T-helper 1 cell treated with Interleukin-12 subunit alpha and Interleukin-12 subunit beta and Interleukin-4 antibody, amounts not matched to agents 30 ng/mL and 1 ng/mL, for 36 hours (primary cell): ENCODE results near the gene TRPC4AP. TPM values are rescaled to one million over a fixed set of nuclear protein-coding genes. Genes with fewer than 3 reads are reported as not detected.
"Not testable (repeated sequence)": the region's sequence is repeated elsewhere in the genome, so short reads cannot be mapped to it uniquely, and the experiment has no call there.

Source experiments
- intact Hi-C: fragments of 100-400 bp; cut with micrococcal nuclease; formaldehyde crosslinking; loops from one replicate; pipeline ENCODE4 v1.15.1; 2024
- total RNA-seq: library from RNA; stranded (reverse); gene quantifications from 2 replicates; pipeline ENCODE4 v1.2.3, GENCODE V29; 2022

The TRPC4AP gene, protein sequence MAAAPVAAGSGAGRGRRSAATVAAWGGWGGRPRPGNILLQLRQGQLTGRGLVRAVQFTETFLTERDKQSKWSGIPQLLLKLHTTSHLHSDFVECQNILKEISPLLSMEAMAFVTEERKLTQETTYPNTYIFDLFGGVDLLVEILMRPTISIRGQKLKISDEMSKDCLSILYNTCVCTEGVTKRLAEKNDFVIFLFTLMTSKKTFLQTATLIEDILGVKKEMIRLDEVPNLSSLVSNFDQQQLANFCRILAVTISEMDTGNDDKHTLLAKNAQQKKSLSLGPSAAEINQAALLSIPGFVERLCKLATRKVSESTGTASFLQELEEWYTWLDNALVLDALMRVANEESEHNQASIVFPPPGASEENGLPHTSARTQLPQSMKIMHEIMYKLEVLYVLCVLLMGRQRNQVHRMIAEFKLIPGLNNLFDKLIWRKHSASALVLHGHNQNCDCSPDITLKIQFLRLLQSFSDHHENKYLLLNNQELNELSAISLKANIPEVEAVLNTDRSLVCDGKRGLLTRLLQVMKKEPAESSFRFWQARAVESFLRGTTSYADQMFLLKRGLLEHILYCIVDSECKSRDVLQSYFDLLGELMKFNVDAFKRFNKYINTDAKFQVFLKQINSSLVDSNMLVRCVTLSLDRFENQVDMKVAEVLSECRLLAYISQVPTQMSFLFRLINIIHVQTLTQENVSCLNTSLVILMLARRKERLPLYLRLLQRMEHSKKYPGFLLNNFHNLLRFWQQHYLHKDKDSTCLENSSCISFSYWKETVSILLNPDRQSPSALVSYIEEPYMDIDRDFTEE
- 59.2 and 60.7 TPM in 2 replicates for total RNA-seq

DNA sequence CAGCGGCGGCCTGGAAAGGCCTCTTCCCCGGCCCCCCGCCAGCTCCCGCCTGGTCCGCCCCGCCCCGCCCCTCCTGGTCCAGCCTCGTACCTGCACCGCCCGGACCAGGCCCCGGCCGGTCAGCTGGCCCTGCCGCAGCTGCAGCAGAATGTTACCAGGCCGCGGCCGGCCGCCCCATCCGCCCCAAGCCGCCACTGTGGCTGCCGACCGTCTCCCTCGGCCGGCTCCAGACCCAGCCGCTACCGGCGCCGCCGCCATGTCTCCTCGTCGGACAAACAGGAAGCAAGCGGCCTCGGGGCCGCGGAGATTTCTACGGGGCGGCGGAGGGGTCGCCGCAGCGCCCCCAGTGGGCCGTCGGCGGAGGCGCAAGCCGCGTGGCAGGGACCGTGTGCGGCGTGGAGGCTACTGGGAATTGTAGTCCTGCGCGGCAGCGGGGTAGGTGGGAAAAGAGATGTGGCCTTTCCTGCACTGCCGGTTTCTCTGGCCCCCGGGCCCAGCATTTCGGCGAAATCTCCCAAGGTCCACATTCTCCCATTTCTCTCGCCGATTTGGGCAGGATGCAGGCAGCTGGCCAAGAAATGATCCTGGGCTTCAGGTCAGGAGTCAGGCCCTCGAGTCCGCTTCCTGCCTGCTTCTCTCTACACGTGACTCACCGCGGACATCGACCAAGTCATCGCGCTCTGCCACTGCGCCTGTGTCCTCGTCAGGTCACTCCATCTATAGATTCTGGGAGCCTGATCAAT, at the start of gene TRPC4AP:
TSS of gene TRPC4AP (minus strand) at position 284 of the 743 bp plus-strand sequence. CDS start at position 258, 26 bp downstream.
- intact Hi-C loops = loop anchor here (1.0 to 10.0 kb wide), 12 partner anchors 55 to 790 kb away; partner anchors contain the start of genes ACSS2, AHCY, CEP250 and EDEM2

DNA sequence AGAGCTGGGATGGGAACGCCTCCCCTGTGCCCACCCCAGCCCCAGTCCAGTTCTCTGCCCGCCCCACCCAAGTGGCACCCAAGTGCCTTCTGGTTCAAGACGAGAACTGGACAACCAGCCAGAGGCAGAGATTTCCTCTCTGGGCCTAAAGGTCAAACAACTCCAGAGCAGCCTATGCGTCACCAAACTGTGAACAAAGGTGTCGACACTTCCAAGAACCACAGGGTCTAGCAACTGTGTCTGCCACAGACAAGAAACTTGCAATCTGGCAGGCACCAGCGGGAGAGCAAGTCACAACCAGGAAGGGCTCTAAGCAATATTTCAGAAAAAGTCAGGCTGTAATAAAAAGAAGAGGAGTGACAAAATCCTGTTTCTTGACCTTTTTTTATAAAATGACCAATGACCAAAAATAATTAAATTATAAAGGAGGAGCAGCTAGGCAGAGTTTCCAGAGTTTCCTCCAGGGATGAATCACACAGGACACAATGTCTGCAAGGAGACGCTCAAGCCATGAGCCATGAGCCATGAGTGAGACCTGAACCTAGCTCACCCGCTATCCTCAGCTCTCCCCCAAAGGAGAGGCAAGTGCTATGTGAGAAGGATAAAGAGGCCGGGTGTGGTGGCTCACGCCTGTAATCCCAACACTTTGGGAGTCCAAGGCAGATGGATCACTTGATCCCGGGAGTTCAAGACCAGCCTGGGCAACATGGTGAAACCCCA, 43.4 kb upstream of the TRPC4AP start:
- intact Hi-C loops = no loop called here

DNA sequence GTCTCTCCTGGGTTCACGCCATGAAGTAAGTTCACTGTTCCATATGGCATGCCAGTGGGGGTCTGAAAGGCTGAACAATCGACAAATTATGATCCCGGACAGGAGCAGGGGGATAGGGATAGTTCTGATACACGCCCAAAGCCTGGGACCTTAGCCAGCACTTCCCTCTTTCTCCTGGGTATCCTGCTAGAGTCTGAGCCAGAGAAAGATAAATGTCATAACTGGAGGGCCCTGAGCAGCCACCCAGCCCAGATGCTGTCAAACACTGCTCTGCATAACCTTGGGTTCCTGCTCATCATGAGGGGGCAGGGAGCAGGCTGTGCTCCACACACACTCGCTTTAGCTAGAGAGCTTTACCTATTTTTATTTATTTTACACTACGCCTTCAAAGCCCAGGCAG, 42.3 kb upstream of the TRPC4AP start:
- intact Hi-C loops = no loop called here

DNA sequence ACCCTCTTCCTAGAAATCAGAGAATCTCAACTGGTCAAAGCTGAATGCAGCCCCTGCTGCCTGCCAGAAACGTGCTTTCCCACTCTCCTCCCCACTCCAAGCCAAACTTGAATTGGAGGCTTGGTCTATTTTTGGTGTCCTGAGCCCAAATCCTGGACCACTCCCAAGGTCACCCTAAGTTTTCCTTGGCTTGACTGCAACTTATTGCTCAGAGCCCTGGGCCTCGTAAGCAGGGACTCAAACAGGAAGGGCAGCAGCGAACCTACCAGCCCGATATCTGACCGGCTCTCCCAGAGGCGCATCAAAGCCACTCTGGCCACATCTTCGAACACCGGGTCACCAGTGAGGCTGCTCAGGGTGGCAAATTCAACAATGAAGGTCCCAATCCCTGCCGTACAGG, 41.9 kb upstream of the TRPC4AP start:
- intact Hi-C loops = no loop called here

DNA sequence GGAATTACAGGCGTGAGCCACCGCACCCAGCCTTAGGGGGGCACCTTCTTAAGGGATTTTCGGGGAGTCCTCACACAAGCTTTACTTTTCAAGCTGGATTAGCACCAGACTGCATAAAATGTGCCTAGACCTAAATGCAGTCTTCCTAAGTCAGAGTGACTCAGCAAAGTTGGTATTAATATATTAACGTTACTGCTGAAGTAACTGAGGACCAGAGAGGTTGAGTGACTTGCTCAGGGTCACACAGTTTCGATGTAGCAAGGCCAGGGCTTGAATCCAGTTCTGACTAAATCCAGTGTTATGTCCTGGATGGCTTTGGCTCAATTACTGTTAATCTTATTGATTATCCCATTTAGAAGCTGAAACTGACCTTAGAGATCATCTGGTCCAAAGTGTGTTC, 41.1 kb upstream of the TRPC4AP start:
- intact Hi-C loops = no loop called here

DNA sequence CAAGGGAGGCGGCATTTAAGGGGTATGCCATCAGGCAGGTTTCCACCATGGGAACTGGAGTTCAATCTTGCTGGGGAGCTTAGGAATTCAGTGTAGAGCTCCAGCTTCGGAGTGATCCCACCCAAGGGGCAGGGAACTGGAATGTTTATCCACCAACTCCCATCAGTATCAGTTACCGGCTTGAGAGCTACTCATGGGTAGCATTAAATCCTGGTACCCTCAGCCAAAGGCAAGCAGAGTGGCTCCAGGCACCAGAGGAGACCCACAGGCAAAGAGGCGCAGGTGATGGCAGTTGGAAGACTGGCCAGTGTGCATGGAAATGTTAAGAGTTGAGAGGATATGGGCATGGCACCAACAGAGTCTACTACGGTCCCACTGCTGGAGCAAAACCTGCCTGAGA, 40.4 kb upstream of the TRPC4AP start:
- intact Hi-C loops = no loop called here

DNA sequence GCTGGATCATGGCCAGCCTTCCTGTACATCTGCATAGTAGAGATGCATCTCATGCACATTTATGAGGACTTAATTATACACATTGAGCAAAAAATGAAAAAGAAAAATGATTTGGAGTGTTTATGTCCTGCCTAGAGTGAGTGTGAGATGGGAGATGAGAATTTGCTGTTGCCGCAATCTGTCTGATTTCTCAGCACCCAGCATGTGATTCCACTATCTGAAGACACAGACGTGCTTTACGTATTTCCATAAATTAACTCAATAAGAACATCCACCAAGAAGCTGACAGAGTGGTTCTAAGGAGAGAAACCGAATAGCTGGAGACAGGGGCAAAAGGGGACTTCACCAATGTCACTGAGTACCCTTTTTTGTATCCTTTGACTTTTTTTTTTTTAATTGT, 39.3 kb upstream of the TRPC4AP start:
- intact Hi-C loops = no loop called here

DNA sequence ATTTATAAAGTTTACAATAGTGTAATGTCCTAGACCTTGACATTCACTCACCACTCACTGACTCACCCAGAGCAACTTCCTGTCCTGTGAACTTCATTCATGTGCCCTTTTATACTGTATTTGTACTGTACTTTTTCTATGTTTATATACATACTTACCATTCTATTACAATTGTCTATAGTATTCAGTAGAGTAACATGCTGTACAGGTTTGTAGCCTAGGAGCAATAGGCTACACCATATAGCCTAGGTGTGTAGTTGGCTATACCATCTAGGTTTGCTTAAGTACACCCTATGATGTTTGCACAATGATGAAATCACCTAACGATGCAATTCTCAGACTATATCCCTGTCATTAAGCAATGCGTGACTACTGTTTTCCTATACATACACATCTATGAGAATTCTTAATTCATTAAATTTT, 37.1 kb upstream of the TRPC4AP start:
- intact Hi-C loops = no loop called here

DNA sequence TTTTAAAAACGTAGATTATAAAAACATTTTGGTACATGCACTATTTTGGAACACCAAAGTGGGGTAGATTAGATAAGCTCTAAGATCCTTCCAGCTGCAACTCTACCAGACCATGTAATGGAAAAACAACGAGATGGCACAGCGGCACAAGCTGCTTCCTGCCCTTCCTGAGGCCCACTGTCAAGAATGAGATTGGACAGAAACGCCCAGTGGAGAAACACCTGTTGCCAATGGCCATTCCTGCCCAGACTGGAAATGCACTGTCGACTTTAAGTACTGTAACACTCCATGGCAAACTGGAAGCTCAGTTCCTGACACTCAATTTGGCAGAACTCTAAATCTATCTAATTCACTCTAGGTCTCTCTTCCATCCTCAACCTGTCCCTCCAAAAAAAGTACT, 33.1 kb upstream of the TRPC4AP start:
- intact Hi-C loops = no loop called here

DNA sequence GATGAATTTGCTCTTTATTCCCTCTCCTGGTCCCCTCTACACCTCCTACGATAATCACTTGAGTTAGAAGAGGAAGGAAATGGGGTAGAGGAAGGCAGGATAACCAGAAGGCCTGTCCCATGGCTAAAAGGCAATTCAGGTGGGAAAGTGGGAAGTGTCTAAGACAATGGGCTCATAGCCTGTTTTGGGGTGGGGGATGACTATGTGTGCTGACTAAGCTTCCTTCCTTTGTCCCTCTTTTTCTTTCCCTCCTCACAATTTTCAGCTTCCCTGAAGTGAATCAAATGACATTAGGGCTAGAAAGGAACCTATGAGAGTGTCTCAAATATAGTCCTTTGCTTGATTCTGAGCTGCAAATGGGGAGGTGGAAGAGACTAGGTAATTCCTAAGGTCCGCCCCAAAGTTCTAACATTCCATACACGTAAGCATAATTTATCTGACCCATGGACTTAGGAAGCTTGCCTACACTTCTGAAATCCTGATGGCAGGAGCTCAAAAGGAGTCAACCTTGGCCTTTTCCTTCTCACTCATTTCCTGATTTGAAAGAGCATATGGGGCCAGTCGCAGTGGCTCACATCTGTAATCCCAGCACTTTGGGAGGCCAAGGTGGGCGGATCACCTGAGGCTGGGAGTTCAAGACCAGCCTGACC, 30.3 kb upstream of the TRPC4AP start:
- intact Hi-C loops = no loop called here

DNA sequence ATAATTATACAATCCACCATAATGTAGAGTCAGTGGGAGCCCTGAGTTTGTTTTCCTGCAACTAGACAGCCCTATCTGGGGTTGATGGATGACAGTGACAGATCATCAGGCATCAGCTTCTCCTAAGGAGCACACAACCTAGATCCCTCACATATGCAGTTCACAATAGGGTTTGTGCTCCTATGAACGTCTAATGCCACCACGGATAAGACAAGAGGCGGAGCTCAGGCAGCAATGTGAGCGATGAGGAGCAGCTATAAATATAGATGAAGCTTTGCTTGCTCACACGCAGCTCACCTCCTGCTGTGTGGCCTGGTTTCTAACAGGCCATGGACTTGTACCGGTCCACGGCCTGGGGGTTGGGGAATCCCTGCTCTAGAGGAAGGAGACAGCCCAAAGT, 28.6 kb upstream of the TRPC4AP start:
- intact Hi-C loops = no loop called here

DNA sequence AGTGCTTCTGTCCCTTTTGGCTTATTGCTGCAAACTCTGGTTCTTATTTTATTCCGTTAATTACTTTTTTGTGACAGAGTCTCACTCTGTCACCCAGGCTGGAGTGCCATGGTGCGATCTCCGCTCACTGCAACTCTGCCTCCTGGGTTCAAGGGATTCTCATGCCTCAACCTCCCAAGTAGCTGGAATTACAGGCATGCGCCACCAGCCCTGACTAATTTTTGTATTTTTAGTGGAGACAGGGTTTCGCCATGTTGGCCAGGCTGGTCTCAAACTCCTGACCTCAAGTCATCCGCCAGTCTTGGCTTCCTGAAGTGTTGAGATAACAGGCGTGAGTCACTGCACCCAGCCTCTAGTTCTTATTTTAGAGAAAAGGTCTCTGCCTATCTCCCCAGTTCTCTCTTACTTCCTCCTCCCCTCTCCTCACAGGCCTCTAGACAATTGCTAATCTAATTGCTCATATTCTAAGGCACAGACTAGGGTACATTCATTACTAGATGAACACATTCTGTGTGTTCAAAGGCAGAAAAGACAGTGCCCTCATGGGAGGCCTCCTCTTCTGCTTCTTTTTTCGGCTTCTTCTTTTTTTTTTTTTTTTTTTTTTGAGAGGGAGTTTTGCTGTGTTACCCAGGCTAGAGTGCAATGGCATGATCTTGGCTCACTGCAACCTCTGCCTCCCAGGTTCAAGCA, 27.6 kb upstream of the TRPC4AP start:
- intact Hi-C loops = no loop called here

DNA sequence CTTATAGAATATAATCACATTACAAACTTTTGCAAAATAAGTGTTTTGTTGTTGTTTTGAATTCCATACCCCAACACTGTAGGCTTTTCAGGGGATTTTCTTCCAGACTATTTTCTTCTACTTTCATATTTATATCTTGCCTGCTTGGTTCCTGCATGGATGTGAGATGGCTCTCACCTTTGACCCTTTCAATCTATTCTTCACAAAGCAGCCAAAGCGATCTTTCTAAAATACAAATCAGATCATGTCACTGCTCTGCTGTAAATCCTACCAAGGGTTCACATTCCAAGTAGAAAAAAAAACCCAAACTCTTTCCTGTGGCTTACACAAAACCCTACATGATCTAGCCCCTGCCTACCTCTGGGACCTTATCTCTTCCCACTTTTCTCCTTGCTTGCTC, 25.0 kb upstream of the TRPC4AP start:
- intact Hi-C loops = no loop called here

DNA sequence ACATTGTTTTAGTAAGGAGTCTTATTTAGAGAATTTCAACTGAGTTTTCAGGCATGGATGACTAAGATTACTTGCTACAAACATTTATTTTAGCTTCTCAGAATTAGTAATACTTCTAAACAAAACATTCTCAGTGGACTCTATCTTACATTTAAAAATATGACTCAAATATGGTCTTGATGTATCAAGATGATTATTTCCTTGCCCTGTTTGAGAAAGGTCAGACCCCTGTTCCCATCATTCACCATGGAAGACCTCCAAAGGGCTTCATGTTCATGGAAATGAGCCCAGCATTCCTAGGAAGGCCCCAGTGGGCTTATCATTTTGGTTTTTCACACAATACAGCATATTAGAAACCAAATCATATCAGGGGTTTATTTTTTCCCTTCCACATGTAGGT, 24.6 kb upstream of the TRPC4AP start:
- intact Hi-C loops = no loop called here

DNA sequence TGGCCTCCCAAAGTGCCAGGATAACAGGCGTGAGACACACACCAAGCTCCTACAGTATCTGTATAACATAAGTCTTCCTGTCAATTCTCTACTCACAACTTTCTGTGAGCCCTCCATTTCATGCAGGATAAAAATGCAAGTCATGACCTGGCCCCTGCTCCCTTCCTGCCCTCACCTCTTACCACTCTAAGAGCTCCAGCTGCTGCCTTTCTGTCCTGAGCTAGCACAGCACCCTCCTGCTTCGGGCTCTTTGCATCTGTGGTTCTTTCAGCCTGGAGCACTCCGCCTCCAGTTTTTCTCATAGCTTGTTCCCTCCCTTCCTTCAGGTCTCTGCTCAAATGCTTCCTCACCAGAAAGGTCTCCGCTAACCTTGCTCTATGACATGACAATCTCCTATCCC, 23.7 kb upstream of the TRPC4AP start:
- intact Hi-C loops = no loop called here

DNA sequence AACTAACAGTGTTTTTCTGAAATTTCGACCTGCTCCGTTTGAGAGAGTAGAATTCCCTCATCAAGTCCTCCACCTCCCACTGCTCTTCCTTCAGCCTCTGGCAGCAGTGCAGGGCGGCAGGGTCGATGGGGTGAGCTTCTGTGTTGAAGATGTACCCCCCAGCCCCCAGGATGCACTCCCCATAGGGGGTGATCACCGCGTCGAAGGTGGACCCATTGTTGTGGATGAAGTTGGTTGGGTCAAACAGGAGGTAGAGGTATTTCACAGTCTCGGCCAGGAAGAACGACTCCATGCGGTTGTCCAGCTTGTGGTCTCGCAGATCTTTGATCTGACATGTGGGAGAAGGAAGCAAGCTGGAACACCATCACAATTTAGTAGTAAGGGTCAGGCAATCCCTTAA, 23.0 kb upstream of the TRPC4AP start:
- intact Hi-C loops = no loop called here

DNA sequence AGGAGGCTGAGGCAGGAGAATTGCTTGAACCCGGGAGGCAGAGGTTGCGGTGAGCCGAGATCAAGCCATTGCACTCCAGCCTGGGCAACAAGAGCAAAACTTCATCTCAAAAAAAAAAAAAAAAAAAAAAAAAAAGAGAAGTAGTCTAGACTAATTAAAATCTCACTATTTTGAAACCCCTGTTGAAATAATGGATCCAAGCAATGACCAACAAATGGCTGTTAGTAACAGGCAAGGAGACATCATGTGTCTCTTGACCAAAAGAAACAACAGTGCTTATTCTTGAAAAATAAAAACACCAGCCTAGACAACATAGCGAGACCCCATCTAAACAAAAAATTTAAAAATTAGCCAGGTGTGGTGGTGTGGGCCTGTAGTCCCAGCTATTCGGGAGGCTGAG, 19.7 kb upstream of the TRPC4AP start:
- intact Hi-C loops = not testable (repeated sequence)

DNA sequence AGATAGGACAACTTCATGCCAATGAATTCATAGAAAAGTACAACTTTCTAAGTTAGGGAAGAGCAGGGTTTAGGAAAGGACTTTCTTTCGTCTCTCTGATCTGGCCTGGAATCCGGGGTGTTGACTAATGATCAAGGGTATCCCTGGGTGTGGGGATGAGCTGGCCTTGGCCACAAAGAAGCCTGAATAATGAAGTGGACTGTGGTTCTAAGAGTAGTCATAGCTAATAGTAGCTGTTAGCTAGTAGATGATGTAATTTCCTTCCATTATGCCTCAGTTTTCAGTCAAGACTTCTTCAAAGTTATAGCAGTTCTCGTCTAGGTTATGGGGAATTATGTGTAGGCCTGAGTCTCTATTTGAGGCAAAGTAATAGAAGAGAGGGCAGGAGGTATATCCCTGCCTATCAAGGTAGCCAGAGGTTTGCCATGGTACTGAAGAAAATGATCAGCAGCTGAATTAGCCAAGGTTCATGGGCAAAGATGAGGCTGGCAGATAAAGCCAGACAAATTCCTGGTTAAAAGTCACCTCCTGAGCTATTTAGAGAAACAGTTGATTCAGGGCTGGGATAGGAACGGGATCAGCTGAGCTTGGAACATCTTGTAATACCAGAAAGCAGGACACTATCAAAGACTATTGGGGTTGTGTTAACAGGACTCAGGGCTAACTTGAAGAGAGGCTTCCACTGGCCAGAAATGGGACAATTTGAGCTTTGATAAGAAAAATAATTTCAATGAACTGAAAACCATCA, 18.7 kb upstream of the TRPC4AP start:
- intact Hi-C loops = no loop called here

DNA sequence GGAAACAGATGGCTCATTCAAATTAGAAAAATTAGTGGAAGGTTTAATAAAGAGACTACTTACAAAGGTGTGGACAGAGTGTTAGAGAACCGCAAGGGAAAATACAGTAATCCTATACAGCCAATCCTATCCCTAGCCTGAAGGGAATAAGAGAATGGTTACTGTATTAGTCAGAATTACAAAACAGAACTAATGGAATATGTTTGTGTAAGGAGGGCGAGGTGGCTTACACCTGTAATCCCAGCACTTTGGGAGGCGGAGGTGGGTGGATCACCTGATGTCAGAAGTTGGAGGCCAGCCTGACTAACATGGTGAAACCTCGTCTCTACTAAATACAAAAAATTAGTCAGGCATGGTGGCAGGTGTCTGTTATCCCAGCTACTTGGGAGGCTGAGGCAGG, 16.3 kb upstream of the TRPC4AP start:
- intact Hi-C loops = no loop called here
